ENCODE results near the gene PDK2. TPM values are rescaled to one million over a fixed set of nuclear protein-coding genes. Genes with fewer than 3 reads are reported as not detected.
A peak's percentile ranks its signal among the peaks of the same experiment; 100 is the strongest.

Gene PDK2
- total RNA-seq, 1 donor from 2014 or later = 17.5 TPM

- TF ChIP-seq, protein P1, sequence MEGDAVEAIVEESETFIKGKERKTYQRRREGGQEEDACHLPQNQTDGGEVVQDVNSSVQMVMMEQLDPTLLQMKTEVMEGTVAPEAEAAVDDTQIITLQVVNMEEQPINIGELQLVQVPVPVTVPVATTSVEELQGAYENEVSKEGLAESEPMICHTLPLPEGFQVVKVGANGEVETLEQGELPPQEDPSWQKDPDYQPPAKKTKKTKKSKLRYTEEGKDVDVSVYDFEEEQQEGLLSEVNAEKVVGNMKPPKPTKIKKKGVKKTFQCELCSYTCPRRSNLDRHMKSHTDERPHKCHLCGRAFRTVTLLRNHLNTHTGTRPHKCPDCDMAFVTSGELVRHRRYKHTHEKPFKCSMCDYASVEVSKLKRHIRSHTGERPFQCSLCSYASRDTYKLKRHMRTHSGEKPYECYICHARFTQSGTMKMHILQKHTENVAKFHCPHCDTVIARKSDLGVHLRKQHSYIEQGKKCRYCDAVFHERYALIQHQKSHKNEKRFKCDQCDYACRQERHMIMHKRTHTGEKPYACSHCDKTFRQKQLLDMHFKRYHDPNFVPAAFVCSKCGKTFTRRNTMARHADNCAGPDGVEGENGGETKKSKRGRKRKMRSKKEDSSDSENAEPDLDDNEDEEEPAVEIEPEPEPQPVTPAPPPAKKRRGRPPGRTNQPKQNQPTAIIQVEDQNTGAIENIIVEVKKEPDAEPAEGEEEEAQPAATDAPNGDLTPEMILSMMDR (conservative IDR thresholded peaks at IDR 0.05; ENCODE audit: low read depth, low read length) = no peak
- no peak overlapping the region for H3K4me3 ChIP-seq (ENCODE audit: low read depth, low read length)
- DNase-seq (ENCODE audit: low read depth) = no peak
Observed at GRCh38 chr17:50078430-50078829, 16.7 kb upstream of the PDK2 start.

DNA sequence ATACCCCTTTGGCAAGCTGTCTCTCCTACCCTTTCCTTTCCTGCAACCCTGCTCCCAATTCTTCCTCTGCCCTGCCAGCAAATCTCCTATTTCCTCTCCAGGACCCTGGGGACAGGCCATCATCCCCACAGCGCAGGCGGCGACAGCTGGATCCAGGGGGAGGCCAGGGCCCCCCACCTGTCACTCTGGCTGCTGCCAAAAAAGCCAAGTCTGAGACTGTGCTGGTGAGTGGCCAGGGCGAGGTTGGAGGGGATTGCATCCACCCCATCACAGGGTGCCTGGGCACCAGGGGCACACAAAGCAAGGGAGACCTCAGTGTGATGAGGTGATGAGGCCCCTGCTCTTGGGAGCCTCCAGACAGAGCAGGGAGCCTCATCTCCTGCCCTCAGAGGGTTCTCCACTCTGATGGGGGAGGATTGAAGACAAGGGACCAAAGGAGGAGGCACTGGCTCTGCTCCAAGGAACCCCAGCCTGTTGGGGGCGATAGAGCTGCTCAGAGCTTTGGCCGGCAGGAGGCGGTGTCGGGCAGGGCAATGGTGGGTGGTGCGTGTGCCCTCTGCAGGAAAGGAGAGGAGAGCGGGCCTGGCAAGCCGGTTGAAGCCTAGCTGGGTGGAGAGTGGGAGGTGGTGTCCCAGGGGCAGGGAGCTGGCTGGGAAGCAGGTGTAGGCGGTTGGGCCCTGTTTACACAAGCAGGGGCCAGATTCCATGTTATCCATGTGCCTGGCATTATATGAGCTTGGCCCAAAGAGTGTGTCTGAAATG is 15.6 kb upstream of the PDK2 start:
- no peak overlapping the region for H3K4me3 ChIP-seq (ENCODE audit: low read depth, low read length)
- no peak for DNase-seq (ENCODE audit: low read depth)
- TF ChIP-seq, protein P1 (conservative IDR thresholded peaks at IDR 0.05; ENCODE audit: low read depth, low read length) = peak; percentile 50

DNA sequence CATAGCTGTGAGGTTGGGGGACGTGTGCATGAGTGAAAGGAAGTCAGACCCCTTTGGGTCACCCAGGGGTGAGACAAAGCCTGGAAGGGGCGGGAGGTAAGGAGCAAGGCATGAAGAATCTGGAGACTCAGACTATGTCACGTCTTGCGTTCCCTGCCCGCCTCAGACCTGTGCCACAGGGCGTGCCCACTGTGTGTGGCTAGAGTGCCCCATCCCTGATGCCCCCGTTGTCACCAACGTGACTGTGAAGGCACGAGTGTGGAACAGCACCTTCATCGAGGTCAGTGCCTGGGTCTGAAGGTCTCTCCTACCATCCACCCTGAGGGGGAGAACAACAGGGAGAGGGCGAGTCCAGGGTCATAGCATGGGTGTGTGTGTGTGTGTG is 15.1 kb upstream of the PDK2 start:
- no peak for DNase-seq (ENCODE audit: low read depth)
- no peak overlapping the region for H3K4me3 ChIP-seq (ENCODE audit: low read depth, low read length)
- TF ChIP-seq, protein P1 (conservative IDR thresholded peaks at IDR 0.05; ENCODE audit: low read depth, low read length) = no peak

GRCh38 chr17:50080827-50081226 is 14.3 kb upstream of the PDK2 start:
- no peak for DNase-seq (ENCODE audit: low read depth)
- TF ChIP-seq, protein P1 (conservative IDR thresholded peaks at IDR 0.05; ENCODE audit: low read depth, low read length) = no peak
- H3K4me3 ChIP-seq (ENCODE audit: low read depth, low read length) = no peak overlapping the region

- DNase-seq (ENCODE audit: low read depth) = no peak
- no peak overlapping the region for H3K4me3 ChIP-seq (ENCODE audit: low read depth, low read length)
- TF ChIP-seq, protein P1 (conservative IDR thresholded peaks at IDR 0.05; ENCODE audit: low read depth, low read length) = no peak
Observed at GRCh38 chr17:50081757-50082156, 13.4 kb upstream of the PDK2 start.

GRCh38 chr17:50087246-50087911 is 7.8 kb upstream of the PDK2 start:
- no peak overlapping the region for H3K4me3 ChIP-seq (ENCODE audit: low read depth, low read length)
- DNase-seq (ENCODE audit: low read depth) = no peak
- TF ChIP-seq, protein P1 (conservative IDR thresholded peaks at IDR 0.05; ENCODE audit: low read depth, low read length) = peak; percentile 78
